ENCODE measurements around the gene ASCC1.

Gene ASCC1

DNA sequence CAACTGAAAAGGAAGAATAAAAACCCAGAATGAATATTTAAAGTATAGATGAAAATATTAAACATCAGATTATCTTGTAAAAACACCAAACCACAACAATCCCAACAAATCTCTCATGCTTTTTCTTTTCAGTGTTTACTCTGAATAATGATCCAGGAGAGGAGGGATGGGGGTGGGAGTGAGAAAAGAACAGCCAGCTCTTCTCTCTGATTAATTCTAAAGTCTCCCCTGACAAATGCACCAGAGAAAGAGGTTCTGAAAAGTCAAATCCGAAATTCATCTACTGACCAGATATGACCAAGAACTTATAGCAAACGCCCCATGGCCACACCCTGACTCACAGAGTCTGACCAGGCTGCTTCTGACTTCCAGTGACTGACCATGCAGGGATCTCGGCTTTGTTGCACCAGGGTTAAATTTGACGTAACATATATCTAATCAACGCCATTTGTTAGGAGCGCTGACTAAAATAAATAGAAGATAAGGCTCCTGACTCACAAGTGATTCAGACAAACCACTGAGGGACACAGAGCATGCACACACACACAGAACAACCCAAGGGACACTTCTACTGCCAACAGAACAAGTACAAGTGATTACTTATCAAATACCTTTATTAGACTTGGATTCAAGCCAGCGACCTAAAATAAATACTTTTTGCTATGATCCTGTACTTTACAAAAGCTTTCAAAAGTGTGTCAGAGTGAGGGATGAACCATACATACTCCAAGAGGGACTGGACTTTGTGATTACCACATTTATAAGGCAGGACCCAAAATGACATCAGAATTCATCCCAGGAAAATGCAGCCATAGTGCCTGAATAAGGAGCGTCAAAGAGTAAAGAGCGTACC, 118.4 kb downstream of the ASCC1 start:
- DNase-seq (ENCODE audit: low spot score): no peak

DNA sequence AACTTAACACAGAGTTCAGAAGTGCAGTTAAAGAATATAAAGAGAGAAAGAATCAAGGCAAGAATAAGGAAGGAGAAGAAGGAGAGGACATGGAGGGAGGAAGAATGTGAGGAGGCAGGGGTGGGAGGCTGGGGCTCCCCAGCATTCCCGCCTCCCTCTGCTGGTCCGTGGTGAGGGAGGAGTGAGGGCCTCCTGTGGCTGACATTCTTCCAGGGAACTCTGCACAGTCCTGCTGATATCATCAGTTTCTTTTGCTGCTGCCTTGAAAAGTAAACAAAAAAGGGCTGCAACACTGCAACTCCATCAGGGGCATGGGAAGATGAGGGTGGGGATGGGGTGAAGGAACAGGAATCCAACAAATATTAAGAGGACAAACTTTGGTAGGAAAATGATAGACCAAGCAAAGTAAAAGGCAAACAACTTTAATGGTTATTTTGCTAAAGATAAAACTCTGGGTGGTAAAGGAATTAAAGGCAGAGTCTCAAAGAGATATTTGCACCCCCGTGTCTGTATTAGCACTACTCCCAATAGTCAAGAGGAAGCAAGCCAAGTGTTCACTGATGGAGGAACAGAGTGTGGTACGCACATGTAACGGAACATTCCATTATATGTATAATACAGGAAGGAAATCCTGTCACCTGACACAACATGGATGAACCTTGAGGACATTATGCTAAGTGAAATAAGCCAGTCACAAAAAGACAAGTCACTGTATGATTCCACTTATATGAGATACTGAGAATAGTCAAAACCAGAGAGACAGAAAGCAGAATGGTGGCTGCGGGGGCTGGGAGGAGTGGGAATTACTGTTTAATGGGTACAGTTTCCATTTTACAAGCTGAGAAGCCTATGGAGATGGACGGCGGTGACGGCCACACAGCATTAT, 119.7 kb downstream of the ASCC1 start:
- no peak for DNase-seq (ENCODE audit: low spot score)

DNA sequence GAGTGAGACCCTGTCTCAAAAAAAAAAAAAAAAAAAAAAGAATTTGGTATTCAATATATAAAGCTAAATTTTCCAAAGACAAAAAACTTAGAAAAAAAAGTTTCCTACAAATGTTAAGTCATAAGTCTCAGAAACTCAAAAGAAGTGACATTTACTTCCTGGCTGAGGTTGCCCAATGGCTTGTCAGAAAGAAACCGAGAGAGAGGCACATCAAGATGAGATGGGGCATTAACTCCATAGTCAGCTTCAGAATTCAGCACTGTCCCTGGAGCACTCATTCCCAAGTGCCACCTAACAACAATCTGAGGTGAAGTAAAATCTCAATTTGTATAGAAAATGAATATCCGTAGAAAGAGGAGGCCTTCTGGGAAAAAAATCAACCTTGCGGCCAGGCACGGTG, 120.9 kb downstream of the ASCC1 start:
- no peak for DNase-seq (ENCODE audit: low spot score)

DNA sequence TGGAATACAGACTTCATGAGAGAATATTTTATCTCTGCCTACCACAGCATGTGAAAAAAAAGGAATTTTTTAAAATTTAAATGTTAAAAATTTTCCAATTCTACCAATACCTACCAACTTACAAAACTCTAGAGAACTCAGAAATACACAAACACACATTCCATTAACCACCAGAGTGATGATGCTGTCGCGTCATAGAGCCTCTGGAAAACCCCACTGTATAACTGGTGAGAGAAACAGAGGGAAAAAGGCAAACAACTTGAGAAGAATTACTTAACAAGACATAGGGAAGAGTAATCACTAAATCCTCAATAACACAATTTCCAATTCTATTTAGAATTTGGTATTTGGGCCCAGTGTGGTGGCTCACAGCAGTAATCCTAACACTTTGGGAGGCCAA, 121.5 kb downstream of the ASCC1 start:
- DNase-seq (ENCODE audit: low spot score): no peak

DNA sequence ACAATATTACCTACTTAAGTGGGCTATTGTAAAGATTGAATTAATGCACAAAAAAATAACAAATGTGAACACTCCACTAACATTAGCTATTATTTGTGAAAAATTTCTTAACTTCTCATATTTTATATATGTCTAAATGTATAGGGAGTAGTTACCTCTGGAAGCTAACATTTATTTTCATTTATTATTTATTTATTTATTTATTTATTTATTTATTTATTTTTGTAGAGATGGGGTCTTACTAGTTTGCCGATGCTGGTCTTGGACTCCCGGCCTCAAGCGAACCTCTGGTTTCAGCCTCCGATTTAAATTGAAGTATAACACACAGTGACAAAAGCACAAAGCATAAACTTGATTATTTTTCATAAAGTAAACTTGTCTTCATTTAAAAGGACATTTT, 122.6 kb downstream of the ASCC1 start:
- DNase-seq (ENCODE audit: low spot score): no peak

DNA sequence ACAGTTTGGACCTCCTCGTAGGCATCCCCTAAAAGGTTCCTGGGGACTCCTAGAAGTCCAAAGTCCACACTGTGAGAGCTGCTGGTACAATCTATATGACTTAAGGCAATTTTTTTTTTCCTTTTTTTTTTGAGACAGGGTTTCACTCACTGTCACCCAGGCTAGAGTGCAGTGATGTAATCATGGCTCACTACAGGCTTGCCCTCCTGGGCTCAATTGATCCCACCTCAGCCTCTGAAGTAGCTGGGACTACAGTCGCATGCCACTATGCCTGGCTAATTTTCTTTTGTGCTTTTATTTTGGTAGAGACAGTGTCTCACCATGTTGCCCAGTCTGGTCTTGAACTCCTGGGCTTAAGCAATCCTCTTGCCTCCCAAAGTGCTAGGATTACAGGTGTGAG, 123.1 kb downstream of the ASCC1 start:
- no peak for DNase-seq (ENCODE audit: low spot score)

DNA sequence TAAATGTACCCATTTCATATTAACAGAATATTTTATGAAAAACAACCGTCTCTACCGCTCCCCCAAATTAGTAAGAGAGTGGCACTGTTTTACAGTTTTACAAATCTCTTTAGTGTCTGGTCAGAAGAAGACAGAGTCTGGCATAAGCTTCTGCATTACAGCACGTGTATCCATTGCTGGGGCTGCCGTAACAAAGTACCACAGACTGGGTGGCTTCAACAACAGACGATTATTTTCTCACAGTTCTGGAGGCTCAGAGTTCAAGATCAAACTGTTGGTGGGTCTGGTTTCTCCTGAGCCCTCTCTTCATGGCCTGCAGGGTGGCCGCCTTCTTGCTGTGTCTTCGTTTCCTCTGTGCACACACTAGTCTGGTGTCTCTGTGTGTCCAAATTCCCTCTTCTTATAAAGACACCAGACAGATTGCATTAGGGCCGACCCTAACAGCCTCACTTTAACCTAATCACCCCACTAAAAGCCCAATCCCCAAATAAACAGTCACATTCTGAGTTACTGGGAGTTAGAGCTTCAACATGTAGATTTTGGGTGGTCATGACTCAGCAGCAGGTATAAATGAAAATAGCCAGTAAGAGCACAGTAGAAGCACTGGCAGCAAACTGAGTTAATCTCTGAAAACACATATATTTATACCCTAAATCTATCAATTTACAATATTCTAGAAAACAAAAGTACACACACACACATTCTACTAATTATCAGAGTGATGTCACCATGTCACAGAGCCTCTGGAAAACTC, 123.7 kb downstream of the ASCC1 start:
- DNase-seq (ENCODE audit: low spot score): no peak

DNA sequence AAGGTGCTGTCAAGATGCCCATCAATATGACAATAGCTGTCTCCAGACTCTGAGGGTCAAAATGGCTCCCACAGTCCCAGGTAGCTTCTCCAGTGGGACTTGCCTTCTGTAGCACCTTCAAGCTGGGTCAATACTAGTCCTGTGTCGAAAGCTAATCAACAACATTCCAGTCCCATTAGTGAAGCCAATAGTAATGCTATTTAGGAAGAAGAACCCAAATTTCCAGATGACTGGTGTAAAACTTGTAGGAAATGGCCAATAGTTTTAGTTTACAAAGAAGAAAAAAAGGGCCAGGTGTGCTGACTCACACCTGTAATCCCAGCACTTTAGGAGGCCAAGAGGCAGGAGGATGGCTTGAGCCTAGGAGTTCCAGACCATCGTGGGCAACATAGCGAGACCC, 125.8 kb downstream of the ASCC1 start:
- DNase-seq (ENCODE audit: low spot score): no peak

DNA sequence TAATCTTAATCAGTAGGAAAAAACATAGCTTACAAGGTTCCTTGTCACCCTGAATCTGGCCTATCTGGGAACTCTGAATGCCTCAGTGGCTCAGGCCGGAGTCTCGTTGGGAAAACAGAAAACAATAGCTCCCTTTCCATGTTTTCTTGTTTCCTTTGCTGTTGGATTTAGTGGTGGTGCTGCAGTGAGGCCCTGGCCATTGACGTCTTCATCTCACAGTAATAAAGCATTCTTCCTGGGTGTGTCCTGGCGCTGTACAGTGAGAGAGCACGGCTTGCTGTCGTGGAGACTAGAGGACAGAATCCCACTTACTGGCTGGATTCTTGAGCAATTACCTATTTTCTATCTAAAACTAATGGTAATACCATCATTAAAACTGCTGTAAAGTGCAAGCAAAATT, 126.5 kb downstream of the ASCC1 start:
- no peak for DNase-seq (ENCODE audit: low spot score)

DNA sequence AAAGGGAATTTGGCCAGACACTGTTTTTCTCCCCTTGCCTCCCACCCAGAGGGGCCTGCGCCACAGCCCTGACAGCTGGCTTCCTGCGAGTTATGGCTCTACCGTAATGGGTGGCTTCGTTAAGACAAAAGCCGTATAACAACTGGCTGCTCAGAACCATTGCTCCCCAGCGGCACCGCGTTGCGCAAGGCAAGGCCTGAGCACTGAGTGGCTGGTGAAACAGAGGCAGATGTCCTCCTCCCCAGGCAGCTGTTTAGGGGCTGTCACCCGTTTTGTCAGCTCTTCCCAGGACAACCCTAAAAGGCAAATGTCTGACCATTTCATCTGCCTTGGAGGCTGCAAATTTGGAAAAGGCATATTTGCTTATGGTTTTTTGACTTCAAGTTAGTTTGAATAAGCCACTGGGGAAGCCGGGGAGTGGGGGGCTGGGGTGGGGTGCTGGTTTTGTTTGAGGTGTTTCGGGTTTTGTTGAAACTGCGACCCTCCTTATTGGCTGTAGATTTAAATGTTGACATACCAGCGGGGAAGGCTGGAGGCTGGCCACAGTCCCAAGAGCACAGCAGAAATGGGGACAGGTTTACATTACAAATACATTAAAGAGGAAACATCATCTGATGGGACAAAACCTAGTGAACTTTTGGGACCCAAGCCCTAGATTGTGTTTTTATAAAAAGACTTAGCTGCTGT, 127.0 kb downstream of the ASCC1 start:
- no peak for DNase-seq (ENCODE audit: low spot score)

DNA sequence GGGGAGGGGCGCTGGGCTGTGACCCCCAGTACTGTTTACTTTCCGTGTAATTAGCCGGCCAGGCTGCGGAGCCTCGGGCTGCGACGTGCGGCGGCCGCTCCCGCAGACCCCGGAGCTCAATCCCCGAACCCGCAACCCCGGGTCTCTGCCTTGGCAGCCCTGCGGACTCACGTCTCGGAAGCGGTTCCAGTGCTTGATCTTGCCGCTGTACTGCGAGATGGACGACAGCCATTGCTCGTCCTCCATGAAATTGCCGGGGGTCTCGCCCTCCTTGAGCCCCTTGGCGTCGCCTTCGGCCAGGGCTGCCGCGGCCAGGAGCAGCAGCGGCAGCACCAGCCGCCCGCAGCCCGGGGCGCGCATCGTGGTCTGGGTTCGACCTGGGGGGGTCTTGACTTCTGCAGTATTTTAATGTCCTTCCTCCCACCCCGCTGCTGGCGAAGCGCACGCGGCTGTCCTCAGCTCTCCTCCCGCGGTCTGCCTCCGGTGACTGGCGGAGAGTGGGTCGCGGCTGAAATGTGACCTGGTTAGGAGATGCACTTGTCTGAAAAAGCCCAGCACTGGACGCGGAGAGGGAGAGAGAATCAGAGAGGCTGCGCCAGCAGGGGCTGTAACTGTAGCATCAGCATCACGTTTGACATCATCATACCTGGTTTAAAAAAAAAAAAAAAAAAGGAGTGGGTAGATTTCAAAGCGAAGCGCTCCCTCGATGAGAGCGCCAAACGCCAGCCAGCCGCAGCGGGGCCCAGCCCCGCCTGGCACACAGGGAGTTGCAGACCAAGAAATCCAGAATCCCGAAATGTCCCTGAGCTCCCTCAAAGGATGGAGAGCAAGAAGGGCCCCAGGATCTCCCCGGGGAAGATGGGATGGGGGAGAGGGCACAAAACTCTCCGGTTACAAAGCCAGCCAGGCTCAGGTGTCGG, 127.8 kb downstream of the ASCC1 start, which contains the start of gene SPOCK2:
Gene SPOCK2, minus strand, starts transcription at position 583 of the 920 bp plus-strand sequence. Its CDS starts 223 bp downstream, at position 360.
- no peak for DNase-seq (ENCODE audit: low spot score)

DNA sequence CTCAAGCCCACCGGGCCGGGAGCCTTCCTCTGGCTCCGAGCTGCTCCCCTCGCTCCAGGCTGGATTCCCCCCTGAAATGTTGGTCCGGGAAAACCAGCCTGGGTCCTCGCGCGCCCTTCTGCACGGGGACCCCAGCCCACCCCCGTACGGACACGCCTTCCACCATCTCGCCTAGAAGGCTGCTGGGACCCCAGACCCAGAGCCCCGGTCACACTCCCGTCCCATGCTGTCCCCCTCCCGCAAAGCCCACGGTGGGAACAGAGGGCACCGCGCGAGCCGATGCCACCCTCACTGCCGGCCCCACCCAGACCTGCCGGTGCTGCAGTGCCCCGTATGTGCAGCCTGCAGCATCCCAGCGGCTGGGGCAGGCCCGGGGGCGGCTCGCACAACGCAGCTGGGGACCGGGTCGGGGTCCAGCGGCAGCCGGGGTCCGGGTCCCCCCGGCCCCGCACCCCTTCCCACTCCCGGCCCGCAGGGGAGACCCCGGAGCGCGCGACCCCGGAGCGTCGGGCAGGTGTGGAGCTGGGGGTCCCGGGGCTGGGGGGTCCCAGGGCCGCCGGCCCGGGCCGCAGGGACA, 128.6 kb downstream of the ASCC1 start:
- no peak for DNase-seq (ENCODE audit: low spot score)

DNA sequence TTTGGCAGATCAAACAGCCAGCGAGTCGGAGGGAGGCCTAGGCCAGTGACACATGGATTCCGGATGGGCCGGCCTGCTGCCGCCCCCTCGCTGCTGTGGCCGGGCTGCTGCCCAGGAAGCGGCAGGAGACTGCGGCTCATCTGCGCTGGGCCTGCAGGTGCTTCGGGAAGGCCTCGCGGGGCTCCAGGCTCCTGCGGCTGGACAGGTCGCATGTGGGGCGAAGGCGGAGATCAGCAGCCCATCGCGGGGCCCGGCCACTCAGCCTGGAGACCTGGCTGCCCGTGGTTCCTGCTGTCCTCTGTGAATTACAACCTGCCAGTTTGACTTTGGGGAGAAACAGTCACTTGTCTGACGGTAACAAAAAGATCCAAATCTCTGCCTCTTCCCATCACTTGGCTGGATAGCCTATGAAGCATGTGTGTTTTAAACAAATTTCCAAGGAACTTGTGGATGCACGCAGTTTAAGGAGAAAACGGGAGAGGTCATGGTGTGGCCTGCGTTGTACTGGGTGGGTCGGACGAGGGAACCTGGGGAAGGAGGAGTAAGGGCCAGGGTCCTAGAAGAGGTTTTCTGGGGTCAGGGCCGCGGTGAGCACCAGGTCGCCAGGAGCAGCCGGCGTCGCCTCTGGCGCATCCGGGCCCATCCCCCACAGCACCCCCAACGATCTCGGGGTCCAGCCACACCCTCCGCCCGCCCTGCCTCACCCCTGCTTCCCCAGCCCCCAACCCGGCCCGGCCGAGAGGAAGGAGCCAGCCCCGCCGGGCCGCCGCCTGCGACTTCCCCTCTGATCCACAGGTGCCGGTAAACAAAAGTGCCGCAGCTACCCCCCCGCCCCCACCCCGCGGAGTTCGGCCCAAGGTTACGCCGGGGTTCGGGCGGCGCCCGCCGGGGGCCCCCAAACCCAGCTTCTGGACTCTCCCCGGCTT, 129.3 kb downstream of the ASCC1 start:
- no peak for DNase-seq (ENCODE audit: low spot score)

DNA sequence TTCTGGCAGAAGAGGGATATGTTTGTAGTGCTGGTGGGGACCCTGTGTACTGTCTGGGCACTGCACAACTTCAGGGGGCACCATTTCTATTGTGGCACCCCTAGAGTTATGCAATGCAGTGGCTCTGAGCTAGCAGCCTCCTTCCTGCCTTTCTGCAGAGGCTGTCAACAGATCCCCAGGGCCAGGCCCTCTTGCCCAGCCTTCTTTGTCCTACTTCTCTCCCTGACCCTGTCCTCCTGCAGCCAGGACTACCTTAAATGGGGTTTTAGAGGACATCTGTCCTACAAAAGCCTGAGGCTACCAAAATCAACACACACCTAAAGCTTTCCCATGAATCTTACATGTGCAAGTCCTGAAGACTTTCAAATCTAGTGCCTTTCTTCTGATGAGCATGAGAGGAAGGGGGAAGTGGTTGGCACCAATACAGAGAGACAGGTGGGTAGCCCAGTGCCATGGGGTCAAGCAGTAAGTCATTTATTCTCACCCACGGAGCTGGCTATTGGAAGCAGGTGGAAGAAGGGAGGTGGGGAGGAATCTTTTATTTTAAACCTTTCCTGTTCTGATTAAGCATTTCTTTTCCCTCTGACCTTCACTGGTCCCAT, 130.1 kb downstream of the ASCC1 start:
- no peak for DNase-seq (ENCODE audit: low spot score)

DNA sequence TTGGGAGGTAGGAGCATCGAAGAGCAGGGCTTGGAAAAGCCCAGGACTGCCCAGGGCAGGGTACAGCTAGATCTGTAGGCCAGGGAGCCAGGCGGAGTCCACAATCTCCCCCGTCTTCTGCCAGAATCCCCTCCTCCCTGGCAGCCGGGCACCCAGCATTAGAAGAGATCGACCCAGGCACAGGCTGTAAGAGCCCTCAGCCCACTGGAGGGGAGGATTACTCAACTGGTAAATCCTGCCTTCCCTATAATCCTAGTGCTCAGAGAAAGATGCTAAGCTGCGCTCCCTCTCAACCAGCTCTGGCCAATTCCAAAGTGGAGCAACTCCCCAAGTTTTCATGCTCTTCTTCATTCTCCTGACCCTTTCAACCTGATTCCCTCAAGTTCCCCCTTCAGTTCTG, 130.9 kb downstream of the ASCC1 start:
- DNase-seq (ENCODE audit: low spot score): no peak

DNA sequence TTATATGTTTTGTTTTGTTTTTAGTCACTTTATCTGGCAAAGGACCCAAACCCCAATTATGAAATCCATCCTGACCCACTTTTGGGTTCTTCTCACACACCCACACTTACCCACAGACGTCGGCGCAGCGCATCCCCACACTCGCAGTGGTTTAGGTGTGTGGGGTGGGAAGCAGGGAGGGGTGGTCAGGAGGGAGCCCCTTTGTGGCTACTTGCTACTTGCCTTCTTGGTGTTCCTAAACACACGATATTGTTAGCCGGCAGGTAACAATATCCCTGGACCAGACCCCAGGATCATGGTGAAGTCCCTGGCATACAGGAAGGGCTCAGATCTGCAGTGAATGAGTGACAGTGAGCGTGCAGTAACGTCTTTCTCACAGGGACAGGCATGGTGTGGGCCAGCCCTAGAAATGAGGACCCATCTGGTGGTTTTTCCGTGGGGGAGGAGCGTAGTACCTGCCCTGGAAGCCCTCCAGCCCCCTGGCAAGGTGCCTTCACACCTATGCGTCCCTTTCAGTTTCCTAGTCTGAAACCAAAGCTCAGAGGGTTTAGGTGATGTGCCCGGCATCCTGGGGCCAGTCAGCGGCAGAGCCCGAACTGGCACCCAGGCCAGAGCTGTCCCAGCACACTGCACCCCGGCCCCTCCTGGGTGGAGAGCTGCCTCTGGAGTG, 132.2 kb downstream of the ASCC1 start:
- no peak for DNase-seq (ENCODE audit: low spot score)

DNA sequence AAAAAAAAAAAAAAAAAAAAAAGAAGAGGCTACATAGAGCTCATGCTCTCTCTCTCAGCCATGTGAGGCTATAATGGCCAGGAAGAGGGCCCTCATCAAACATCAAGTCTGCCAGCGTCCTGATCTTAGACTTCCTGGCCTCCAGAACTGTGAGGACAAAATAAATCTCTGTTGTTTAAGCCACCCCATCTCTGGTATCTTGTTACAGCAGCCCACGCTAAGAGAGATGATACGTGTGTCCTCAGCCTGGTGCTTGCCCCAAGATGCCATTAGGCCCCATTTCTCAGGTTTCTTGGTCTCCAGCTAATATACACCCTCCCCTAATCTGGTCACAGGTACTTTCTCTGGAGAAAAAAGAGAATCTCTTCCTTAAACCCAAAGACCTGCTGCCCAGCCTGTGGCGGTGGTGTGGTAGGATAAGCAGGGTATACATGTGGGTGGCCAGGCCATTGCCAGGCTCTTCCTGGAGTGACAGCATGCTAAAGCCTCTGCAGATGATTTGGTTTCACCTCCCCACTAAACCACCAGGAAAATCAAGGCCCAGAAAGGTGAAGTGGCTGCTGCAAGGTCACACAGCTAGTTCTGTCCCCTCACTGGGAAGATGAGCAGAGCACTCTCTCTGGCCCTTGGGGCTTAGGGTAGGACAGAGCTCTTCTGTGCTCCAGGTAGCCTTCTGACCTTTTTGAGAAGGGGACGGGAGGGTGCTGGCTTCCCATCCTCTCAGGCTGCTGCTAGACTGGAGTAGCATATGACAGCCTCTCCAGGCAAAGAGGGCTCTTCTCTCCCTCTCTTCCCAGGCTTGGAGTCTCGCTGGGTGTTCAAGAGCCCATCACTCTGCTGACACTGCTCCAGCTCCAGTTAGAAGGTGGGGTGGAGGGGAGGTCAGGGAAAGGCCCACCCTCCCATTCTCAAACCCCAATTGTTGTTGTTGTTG, 133.0 kb downstream of the ASCC1 start:
- DNase-seq (ENCODE audit: low spot score): no peak
